Transverse colon (tissue), 4 donors: ENCODE results near the gene MUC21. TPM values are rescaled to one million over a fixed set of nuclear protein-coding genes. Genes with fewer than 3 reads are reported as not detected.

Source experiments
- DNase-seq: peaks from one replicate; pipeline ENCODE4 v3.0.0-alpha.2; 2019
- H3K27ac ChIP-seq, 4 donors: fragments of 200-600 bp; sonication (generic); 2 replicates each; pipeline ENCODE4 v1.5.1; 2016 to 2018; ENCODE audit warnings: inconsistent platforms in 4 of 4
- H3K27me3 ChIP-seq: fragments of 200-600 bp; sonication (generic); 2 replicates; pipeline ENCODE4 v1.5.1; 2017; ENCODE audit warnings: inconsistent platforms
- H3K36me3 ChIP-seq, 4 donors: fragments of 200-600 bp; sonication (generic); 2 replicates each; pipeline ENCODE4 v1.5.1; 2017 to 2019; ENCODE audit warnings: inconsistent platforms in 4 of 4
- H3K4me1 ChIP-seq, 4 donors: fragments of 200-600 bp; sonication (generic); 2 replicates each; pipeline ENCODE4 v1.5.1; 2017 to 2020; ENCODE audit warnings: inconsistent platforms in 4 of 4
- H3K4me3 ChIP-seq, 4 donors: fragments of 200-600 bp; sonication (generic); 1 replicate in 1 of 4; 2 replicates in 3 of 4; pipeline versions ENCODE4 v1.5.1 to v1.6.1; 2017 to 2019; ENCODE audit warnings: inconsistent platforms in 4 of 4
- H3K9me3 ChIP-seq, 2 donors: fragments of 200-600 bp; sonication (generic); 2 replicates each; pipeline ENCODE4 v1.5.1; 2017 to 2019; ENCODE audit warnings: inconsistent platforms in 2 of 2
- EP300 ChIP-seq: sonication (generic); formaldehyde crosslinking; IDR thresholded peaks from one replicate; pipeline ENCODE4 v1.6.1; 2017; ENCODE audit warnings: antibody characterized with exemption, low read depth
- POLR2A ChIP-seq: fragments of 450-650 bp; IDR thresholded peaks from one replicate; pipeline ENCODE4 v1.6.1; 2016; ENCODE audit warnings: antibody characterized with exemption, mild to moderate bottlenecking, moderate library complexity
- POLR2AphosphoS5 ChIP-seq, 3 donors: sonication (generic); formaldehyde crosslinking; IDR thresholded peaks; one replicate each; pipeline ENCODE4 v1.6.1; 2016; ENCODE audit warnings: antibody characterized with exemption in 3 of 3
- WGBS, 2 donors: methylation state at CpG; one replicate each; pipeline ENCODE4 v1.1.5; 2018; ENCODE audit warnings: low coverage in 1 of 2; 5-methylcytosine and 5-hydroxymethylcytosine counted together
- in situ Hi-C, 4 donors: fragments of 200-750 bp; cut with MboI; loops; one replicate each; pipeline versions ENCODE4 v1.15.0 to v1.15.1; 2017; ENCODE audit warnings: low sequenced_read_pairs in 3 of 4, low pct_ligation_motif_present in 1 of 4, low pct_unique_long_range_greater_than_20kb in 1 of 4
- intact Hi-C: fragments of 100-400 bp; cut with DNase I; formaldehyde crosslinking; loops from one replicate; pipeline ENCODE4 v1.15.1; 2023; ENCODE audit warnings: low total_unique reads
- total RNA-seq, 4 donors: library from RNA; depleted of rRNA; stranded (reverse); fragments of >200 nt; gene quantifications; one replicate each; pipeline ENCODE4 v1.1.0, GENCODE V29; 2016
- TF ChIP-seq, protein P1 (sequence below), 5 experiments: fragments of 200-600 bp in 3 of 5; fragments of 450-650 bp in 2 of 5; sonication (generic) in 3 of 5; IDR thresholded peaks; 1 replicate in 2 of 5; 2 replicates in 3 of 5; pipeline ENCODE4 v1.5.1; 2016 to 2017; ENCODE audit warnings: antibody characterized with exemption in 5 of 5, inconsistent platforms in 3 of 5, mild to moderate bottlenecking in 2 of 5, moderate library complexity in 1 of 5

MUC21 gene
- total RNA-seq, 4 donors from 2014 or later, result not detected

DNA sequence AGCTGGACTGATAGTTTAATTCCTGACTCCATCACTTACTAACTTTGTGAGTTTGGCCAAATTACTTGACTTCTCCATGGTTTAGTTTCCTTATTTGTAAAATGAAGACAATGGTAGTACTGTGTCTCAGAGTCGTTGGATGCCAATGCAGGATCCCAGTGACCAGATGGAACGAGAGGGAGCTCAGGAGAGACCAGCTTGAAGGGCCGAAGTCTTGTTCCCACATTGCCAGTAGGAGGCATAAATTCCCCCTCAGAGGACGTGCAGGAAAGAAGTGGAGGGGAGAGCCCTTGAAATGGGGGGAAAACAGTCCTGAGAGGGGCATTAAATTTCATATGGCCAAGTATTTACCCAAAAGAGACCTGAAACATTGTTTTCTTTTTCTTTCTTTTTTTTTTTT, 24.6 kb downstream of the MUC21 start:
- intact Hi-C loops (no loop called here), in situ Hi-C loops (no loop called here)
- no peak overlapping the region for H3K27ac ChIP-seq
- H3K4me1 ChIP-seq, result no peaks in the 10 kb centered on the region
- TF ChIP-seq, protein P1, sequence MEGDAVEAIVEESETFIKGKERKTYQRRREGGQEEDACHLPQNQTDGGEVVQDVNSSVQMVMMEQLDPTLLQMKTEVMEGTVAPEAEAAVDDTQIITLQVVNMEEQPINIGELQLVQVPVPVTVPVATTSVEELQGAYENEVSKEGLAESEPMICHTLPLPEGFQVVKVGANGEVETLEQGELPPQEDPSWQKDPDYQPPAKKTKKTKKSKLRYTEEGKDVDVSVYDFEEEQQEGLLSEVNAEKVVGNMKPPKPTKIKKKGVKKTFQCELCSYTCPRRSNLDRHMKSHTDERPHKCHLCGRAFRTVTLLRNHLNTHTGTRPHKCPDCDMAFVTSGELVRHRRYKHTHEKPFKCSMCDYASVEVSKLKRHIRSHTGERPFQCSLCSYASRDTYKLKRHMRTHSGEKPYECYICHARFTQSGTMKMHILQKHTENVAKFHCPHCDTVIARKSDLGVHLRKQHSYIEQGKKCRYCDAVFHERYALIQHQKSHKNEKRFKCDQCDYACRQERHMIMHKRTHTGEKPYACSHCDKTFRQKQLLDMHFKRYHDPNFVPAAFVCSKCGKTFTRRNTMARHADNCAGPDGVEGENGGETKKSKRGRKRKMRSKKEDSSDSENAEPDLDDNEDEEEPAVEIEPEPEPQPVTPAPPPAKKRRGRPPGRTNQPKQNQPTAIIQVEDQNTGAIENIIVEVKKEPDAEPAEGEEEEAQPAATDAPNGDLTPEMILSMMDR (IDR thresholded peaks at IDR 0.05), result no peak
- TF ChIP-seq POLR2A (no peak), POLR2AphosphoS5 (IDR thresholded peaks at IDR 0.05) (no peak), EP300 (no peak)
- no peaks in the 10 kb centered on the region for H3K9me3 ChIP-seq
- H3K36me3 ChIP-seq, result no peaks in the 10 kb centered on the region
- H3K4me3 ChIP-seq, result no peak overlapping the region
- no peaks in the 10 kb centered on the region for H3K27me3 ChIP-seq
- DNase-seq, result no peak
- 50 to 80% methylated on average over 2 to 4 of the region's 4 CpGs for WGBS, 2 donors

DNA sequence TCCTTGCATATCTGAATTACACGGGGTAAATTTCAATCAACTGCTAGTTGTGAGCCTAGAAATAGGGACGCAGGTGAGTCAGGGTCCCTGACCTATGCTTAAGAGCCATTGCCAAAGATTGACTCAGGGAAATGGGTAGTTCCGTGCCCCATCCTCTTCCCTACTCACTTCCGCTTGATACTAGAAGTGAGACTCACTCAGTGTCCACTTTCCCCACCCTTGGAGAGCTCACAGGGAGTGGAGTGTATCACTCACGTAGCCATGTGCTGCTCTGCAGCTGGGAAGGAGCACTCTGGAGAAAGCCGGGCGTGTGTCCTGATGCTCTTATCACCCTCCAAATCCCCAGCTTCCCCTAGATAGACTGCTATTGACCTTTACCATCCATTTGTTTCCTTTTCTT, 26.2 kb downstream of the MUC21 start:
- DNase-seq, result no peak
- Histone ChIP-seq H3K27me3 (peaks cover 7% of the 10 kb centered on the region), H3K27ac (no peak overlapping the region), H3K36me3 (no peaks in the 10 kb centered on the region), H3K4me3 (no peak overlapping the region), H3K9me3 (no peaks in the 10 kb centered on the region), H3K4me1 (no peaks in the 10 kb centered on the region)
- in situ Hi-C loops (no loop called here), intact Hi-C loops (no loop called here)
- 68 to 83% methylated on average over 6 to 7 of the region's 7 CpGs for WGBS, 2 donors
- TF ChIP-seq POLR2A, result no peak
- TF ChIP-seq, protein P1 (IDR thresholded peaks at IDR 0.05), result no peak

DNA sequence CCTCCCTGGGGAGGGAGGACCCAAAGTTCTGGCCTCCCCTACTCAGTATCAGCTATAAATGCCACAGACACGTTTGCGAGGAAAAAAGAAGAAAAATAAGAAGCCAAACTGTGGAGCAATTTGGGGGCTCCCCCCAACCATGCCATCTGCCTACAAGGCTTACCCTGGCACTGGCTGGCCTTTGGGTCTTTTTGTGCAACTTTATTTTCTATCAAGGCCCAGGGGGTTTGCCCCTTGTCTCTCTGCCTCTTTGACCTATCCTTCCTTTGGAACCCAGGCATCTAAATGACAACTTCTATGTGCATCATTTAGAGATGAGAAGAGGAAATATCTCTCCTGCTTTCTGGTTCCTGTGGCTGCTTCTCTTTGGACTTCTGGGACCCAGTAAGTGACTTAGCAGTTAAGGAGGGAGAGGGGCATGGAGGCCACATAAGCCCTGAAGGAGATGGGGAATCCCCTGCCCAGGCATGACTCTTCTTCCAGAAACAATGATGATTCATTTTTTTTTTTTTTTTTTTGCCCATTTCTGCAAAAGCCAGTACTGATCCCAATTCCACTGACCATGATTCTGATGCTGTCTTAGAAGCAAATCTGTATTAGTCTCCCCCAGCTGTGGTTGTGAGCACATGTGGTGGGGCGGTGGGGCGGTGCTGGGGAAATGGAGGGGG, 27.0 kb downstream of the MUC21 start, which contains the start of gene MUC22:
Gene MUC22 (plus strand): TSS at position 82 of the 668 bp plus-strand sequence. CDS start 233 bp downstream, at position 315.
- TF ChIP-seq EP300, result no peak
- no peak for TF ChIP-seq POLR2A
- no peak for TF ChIP-seq POLR2AphosphoS5 (IDR thresholded peaks at IDR 0.05)
- TF ChIP-seq, protein P1 (IDR thresholded peaks at IDR 0.05), result no peak
- DNase-seq, result no peak
- in situ Hi-C loops (no loop called here), intact Hi-C loops (no loop called here)
- Histone ChIP-seq H3K4me3 (no peak within 1 kb of the TSS), H3K27ac (no peak within 1 kb of the TSS), H3K36me3 (no peaks in the 10 kb centered on the region), H3K9me3 (peaks cover 0 to 3% of the 10 kb centered on the region in 2 donors), H3K4me1 (no peaks in the 10 kb centered on the region), H3K27me3 (peaks cover 14% of the 10 kb centered on the region)
- 71% methylated on average over 4 of the region's 4 CpGs; no CpG with 5 or more reads in 1 of the 2 donors for WGBS, 2 donors

DNA sequence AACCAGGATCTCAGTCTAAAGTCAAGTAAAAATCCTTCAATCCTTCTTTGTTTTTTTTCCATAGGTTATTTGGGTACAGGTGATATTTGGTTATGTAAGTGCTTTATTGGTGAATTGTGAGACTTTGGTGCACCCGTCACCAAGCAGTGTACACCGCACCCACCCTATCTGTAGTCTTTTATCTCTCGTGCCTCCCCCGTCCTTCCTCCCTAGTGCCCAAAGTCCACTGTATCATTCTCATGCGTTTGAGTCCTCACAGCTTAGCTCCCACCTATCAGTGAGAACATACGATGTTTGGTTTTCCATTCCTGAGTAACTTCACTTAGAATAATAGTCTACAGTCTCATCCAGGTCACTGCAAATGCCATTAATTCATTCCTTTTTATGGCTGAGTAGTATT, 27.6 kb downstream of the MUC21 start:
- in situ Hi-C loops, result no loop called here
- no peak overlapping the region for H3K27ac ChIP-seq
- peaks cover 16% of the 10 kb centered on the region for H3K27me3 ChIP-seq
- no peak for TF ChIP-seq POLR2AphosphoS5 (IDR thresholded peaks at IDR 0.05)
- TF ChIP-seq EP300, result no peak
- TF ChIP-seq, protein P1 (IDR thresholded peaks at IDR 0.05), result no peak
- no peak for TF ChIP-seq POLR2A
- H3K4me3 ChIP-seq, result no peak overlapping the region
- H3K4me1 ChIP-seq, result no peaks in the 10 kb centered on the region
- 25 to 42% methylated on average over 5 to 6 of the region's 6 CpGs for WGBS, 2 donors
- no peak for DNase-seq
- peaks cover 0 to 3% of the 10 kb centered on the region in 2 donors for H3K9me3 ChIP-seq
- H3K36me3 ChIP-seq, result no peaks in the 10 kb centered on the region
- intact Hi-C loops, result no loop called here
